ENCODE measurements around the gene RMDN2.

RMDN2 gene

DNA sequence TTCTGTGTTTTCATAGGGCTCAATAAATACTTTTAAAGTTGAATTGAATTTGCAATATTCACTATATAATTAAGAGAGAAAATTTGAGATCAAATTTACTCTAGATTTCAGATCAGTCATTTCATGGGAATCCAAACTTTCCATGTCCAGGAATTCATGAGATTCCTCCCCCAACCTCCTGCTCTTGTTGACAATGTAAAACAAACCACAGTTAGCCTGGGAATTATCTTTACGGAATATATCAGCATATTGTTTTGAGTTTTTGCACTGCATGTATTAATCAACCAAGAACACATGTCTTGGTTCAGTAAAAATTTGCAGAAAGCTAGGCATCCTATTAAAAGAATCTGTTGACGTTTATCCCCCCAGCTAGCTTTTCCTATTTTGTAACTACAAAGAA, 108.6 kb downstream of the RMDN2 start:
- no peak overlapping the region for H3K4me3 ChIP-seq (ENCODE audit: low read length)

GRCh38 chr2:38035968-38036367, 110.9 kb downstream of the RMDN2 start:
- H3K9ac ChIP-seq (ENCODE audit: low read depth, low read length), result no peak overlapping the region
- H3K4me2 ChIP-seq (ENCODE audit: low read length), result no peak overlapping the region
- no peaks in the 10 kb centered on the region for H3K9me3 ChIP-seq (replicated peaks; ENCODE audit: low read length)
- H3K4me1 ChIP-seq (ENCODE audit: control insufficient read depth, insufficient read depth, low read length), result peaks cover 12% of the 10 kb centered on the region
- peaks cover 66% of the 10 kb centered on the region for H3K27me3 ChIP-seq (ENCODE audit: control insufficient read depth, insufficient read depth, low read length)
- no peaks in the 10 kb centered on the region for H3K36me3 ChIP-seq (ENCODE audit: insufficient read depth, low read length)
- no peak overlapping the region for H3K4me3 ChIP-seq (ENCODE audit: low read length)

More for the DNA sequence above, 108.6 kb downstream of the RMDN2 start:
- H3K27me3 ChIP-seq (ENCODE audit: control insufficient read depth, insufficient read depth, low read length), result peaks cover 56% of the 10 kb centered on the region
- H3K9ac ChIP-seq (ENCODE audit: low read depth, low read length), result no peak overlapping the region
- peaks cover 11% of the 10 kb centered on the region for H3K4me1 ChIP-seq (ENCODE audit: control insufficient read depth, insufficient read depth, low read length)
- no peaks in the 10 kb centered on the region for H3K9me3 ChIP-seq (replicated peaks; ENCODE audit: low read length)
- no peaks in the 10 kb centered on the region for H3K36me3 ChIP-seq (ENCODE audit: insufficient read depth, low read length)
- no peak overlapping the region for H3K4me2 ChIP-seq (ENCODE audit: low read length)

DNA sequence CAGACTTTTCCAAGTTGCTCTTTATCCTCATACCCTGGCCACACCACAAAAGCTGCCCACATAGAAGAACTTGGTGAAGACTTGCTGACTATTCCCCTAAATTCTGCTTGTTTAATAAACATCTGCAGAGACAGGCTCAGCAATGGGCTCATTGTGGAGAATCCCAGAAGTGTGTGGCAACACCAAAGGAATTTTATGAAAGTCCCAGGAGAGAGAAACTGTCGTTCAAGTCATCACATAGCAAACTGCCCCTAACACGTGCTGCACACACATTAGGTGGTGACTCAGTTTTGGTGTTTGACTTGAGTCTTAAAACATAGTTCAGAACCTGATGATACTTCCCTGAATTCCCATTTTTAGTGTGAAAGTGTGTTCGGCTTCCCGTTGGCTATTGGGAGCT, 112.2 kb downstream of the RMDN2 start:
- H3K9ac ChIP-seq (ENCODE audit: low read depth, low read length), result no peak overlapping the region
- H3K36me3 ChIP-seq (ENCODE audit: insufficient read depth, low read length), result no peaks in the 10 kb centered on the region
- peaks cover 12% of the 10 kb centered on the region for H3K4me1 ChIP-seq (ENCODE audit: control insufficient read depth, insufficient read depth, low read length)
- H3K27me3 ChIP-seq (ENCODE audit: control insufficient read depth, insufficient read depth, low read length), result peaks cover 60% of the 10 kb centered on the region
- peak overlapping the region; percentile 94 for H3K4me2 ChIP-seq (ENCODE audit: low read length)
- H3K4me3 ChIP-seq (ENCODE audit: low read length), result peak overlapping the region; percentile 60
- no peaks in the 10 kb centered on the region for H3K9me3 ChIP-seq (replicated peaks; ENCODE audit: low read length)

DNA sequence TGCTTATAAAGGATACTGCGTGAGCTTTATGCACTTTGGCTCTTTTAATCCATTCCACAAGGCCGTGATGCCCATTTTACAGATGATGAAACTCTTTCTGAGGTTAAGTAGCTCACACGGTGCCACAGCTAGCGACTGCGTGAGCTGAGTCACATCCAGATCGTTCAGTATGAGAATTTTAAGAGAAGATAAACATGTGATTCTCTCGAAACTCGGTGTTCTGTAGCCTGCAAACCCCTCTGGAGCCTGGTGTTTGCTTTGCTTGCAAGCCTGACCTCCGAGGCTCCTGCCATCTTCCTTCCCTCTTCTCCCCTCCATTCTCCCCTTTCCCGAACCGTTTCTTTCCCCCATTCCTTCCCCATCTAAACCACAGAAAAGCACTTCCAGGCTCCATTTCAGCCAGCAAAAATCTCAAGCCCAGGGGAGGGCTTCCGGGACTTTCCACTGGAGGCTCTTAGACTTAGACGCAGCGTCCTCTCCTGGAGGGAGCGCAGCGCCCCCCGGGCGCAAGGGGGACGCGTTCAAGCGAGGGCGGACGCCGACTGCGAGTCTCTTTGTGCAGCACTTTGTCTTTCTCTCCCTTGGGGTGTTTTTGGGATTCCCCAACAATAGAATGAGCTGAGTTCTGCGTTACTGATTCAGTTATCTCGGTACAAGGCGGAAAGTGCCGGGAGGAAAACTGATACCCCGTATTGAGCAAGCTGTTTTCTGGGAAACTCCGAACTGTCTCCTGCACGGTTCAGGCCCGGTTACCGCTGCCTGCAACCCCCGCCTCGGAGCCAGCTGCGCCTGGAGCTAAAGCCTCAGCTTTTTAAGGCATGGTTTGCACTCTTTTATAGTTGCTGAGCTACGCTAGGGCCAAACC, 112.9 kb downstream of the RMDN2 start:
- H3K36me3 ChIP-seq (ENCODE audit: insufficient read depth, low read length), result no peaks in the 10 kb centered on the region
- H3K27me3 ChIP-seq (ENCODE audit: control insufficient read depth, insufficient read depth, low read length), result peaks cover 60% of the 10 kb centered on the region
- peak overlapping the region; percentile 60 for H3K4me3 ChIP-seq (ENCODE audit: low read length)
- no peaks in the 10 kb centered on the region for H3K9me3 ChIP-seq (replicated peaks; ENCODE audit: low read length)
- H3K4me2 ChIP-seq (ENCODE audit: low read length), result peak overlapping the region; percentile 94
- peak overlapping the region; percentile 2 for H3K9ac ChIP-seq (ENCODE audit: low read depth, low read length)
- H3K4me1 ChIP-seq (ENCODE audit: control insufficient read depth, insufficient read depth, low read length), result peaks cover 12% of the 10 kb centered on the region

- Histone ChIP-seq H3K4me3 (ENCODE audit: low read length) (peak overlapping the region; percentile 60), H3K4me1 (ENCODE audit: control insufficient read depth, insufficient read depth, low read length) (peaks cover 12% of the 10 kb centered on the region), H3K4me2 (ENCODE audit: low read length) (peak overlapping the region; percentile 94), H3K36me3 (ENCODE audit: insufficient read depth, low read length) (no peaks in the 10 kb centered on the region), H3K27me3 (ENCODE audit: control insufficient read depth, insufficient read depth, low read length) (peaks cover 57% of the 10 kb centered on the region), H3K9ac (ENCODE audit: low read depth, low read length) (peak overlapping the region; percentile 2), H3K9me3 (replicated peaks; ENCODE audit: low read length) (no peaks in the 10 kb centered on the region)
These were observed 113.6 kb downstream of the RMDN2 start for GRCh38 chr2:38038682-38039081.

- H3K27me3 ChIP-seq (ENCODE audit: control insufficient read depth, insufficient read depth, low read length), result peaks cover 57% of the 10 kb centered on the region
- H3K9me3 ChIP-seq (replicated peaks; ENCODE audit: low read length), result no peaks in the 10 kb centered on the region
- H3K4me1 ChIP-seq (ENCODE audit: control insufficient read depth, insufficient read depth, low read length), result peaks cover 12% of the 10 kb centered on the region
- H3K4me3 ChIP-seq (ENCODE audit: low read length), result no peak overlapping the region
- H3K9ac ChIP-seq (ENCODE audit: low read depth, low read length), result no peak overlapping the region
- H3K4me2 ChIP-seq (ENCODE audit: low read length), result no peak overlapping the region
- no peaks in the 10 kb centered on the region for H3K36me3 ChIP-seq (ENCODE audit: insufficient read depth, low read length)
These were observed 114.2 kb downstream of the RMDN2 start for GRCh38 chr2:38039121-38039910.

GRCh38 chr2:38045811-38046210, 120.7 kb downstream of the RMDN2 start:
- H3K4me1 ChIP-seq (ENCODE audit: control insufficient read depth, insufficient read depth, low read length), result no peaks in the 10 kb centered on the region
- no peak overlapping the region for H3K4me2 ChIP-seq (ENCODE audit: low read length)
- H3K4me3 ChIP-seq (ENCODE audit: low read length), result no peak overlapping the region
- H3K9ac ChIP-seq (ENCODE audit: low read depth, low read length), result no peak overlapping the region
- no peaks in the 10 kb centered on the region for H3K36me3 ChIP-seq (ENCODE audit: insufficient read depth, low read length)
- peaks cover 31% of the 10 kb centered on the region for H3K27me3 ChIP-seq (ENCODE audit: control insufficient read depth, insufficient read depth, low read length)
- H3K9me3 ChIP-seq (replicated peaks; ENCODE audit: low read length), result no peaks in the 10 kb centered on the region

- Histone ChIP-seq H3K4me1 (ENCODE audit: control insufficient read depth, insufficient read depth, low read length) (no peaks in the 10 kb centered on the region), H3K36me3 (ENCODE audit: insufficient read depth, low read length) (no peaks in the 10 kb centered on the region), H3K9me3 (replicated peaks; ENCODE audit: low read length) (no peaks in the 10 kb centered on the region), H3K27me3 (ENCODE audit: control insufficient read depth, insufficient read depth, low read length) (peaks cover 83% of the 10 kb centered on the region), H3K4me3 (ENCODE audit: low read length) (no peak overlapping the region), H3K4me2 (ENCODE audit: low read length) (no peak overlapping the region), H3K9ac (ENCODE audit: low read depth, low read length) (no peak overlapping the region)
These were observed 131.1 kb downstream of the RMDN2 start for GRCh38 chr2:38056216-38056615.

DNA sequence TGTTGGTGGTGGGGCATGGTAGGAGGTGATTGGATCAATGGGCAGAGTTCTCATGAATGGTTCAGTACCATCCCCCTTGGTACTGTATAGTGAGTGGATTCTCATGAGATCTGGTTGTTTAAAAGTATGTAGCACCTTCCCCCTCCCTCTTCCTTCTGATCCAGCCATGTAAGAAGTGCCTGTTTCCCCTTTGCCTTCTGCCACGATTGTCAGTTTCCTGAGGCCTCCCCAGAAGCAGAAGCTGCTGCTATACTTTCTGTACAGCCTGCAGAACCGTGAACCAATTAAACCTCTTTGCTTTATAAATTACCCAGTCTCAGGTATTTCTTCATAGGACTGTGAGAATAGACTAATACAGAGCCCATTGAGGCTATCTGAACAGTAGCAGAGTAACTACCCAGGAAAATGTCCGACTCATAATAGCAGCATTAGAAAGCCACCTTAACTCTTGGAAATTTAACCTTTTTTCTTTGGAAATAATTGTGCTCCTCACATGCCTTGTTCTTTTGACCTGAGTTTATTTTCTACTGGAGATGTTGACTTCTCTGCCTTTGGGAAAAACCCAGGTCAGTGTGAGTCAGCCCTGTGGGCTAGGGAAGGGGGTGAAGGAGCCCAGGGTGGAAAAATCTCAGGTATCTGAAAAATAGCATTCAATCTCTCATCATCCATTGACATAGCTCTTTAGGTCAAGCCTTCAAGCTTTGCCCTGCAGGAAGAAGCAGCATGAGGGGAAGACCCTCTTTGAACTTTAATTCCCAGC, 132.7 kb downstream of the RMDN2 start:
- H3K27me3 ChIP-seq (ENCODE audit: control insufficient read depth, insufficient read depth, low read length), result peaks cover 73% of the 10 kb centered on the region
- H3K9ac ChIP-seq (ENCODE audit: low read depth, low read length), result no peak overlapping the region
- no peaks in the 10 kb centered on the region for H3K9me3 ChIP-seq (replicated peaks; ENCODE audit: low read length)
- no peaks in the 10 kb centered on the region for H3K36me3 ChIP-seq (ENCODE audit: insufficient read depth, low read length)
- no peak overlapping the region for H3K4me2 ChIP-seq (ENCODE audit: low read length)
- H3K4me3 ChIP-seq (ENCODE audit: low read length), result no peak overlapping the region
- no peaks in the 10 kb centered on the region for H3K4me1 ChIP-seq (ENCODE audit: control insufficient read depth, insufficient read depth, low read length)

- H3K9me3 ChIP-seq (replicated peaks; ENCODE audit: low read length), result no peaks in the 10 kb centered on the region
- H3K27me3 ChIP-seq (ENCODE audit: control insufficient read depth, insufficient read depth, low read length), result peaks cover 48% of the 10 kb centered on the region
- H3K4me1 ChIP-seq (ENCODE audit: control insufficient read depth, insufficient read depth, low read length), result no peaks in the 10 kb centered on the region
- no peak overlapping the region for H3K4me2 ChIP-seq (ENCODE audit: low read length)
- no peak overlapping the region for H3K9ac ChIP-seq (ENCODE audit: low read depth, low read length)
- no peak overlapping the region for H3K4me3 ChIP-seq (ENCODE audit: low read length)
- no peaks in the 10 kb centered on the region for H3K36me3 ChIP-seq (ENCODE audit: insufficient read depth, low read length)
These were observed 135.3 kb downstream of the RMDN2 start for GRCh38 chr2:38060236-38061018.

All from skeletal muscle satellite cell (primary cell).